ENCODE data around the gene UTP18. TPM values are rescaled to one million over a fixed set of nuclear protein-coding genes. Genes with fewer than 3 reads are reported as not detected.
"Not testable (repeated sequence)": the region's sequence is repeated elsewhere in the genome, so short reads cannot be mapped to it uniquely, and the experiment has no call there.

UTP18 gene
- total RNA-seq, 1 donor from 2014 or later, result 89.7 TPM

GRCh38 chr17:51263006-51263405 is 2.7 kb downstream of the UTP18 start:
- H3K27me3 Mint-ChIP-seq (ENCODE audit: insufficient read depth), result no peaks in the 10 kb centered on the region
- intact Hi-C loops (cut with micrococcal nuclease), result loop anchor here (5.0 kb wide), 2 partner anchors 261 to 1586 kb away; partner anchors contain the start of gene SPOP
- no peak for DNase-seq (ENCODE audit: low spot score)
- peaks cover 34% of the 10 kb centered on the region for H3K36me3 Mint-ChIP-seq (ENCODE audit: low read depth)
- peak overlapping the region; percentile 85 for H3K27ac Mint-ChIP-seq
- H3K4me3 Mint-ChIP-seq, result peak overlapping the region; percentile 82
- peaks cover 52% of the 10 kb centered on the region for H3K4me1 Mint-ChIP-seq (ENCODE audit: low read depth)
- no peaks in the 10 kb centered on the region for H3K9me3 Mint-ChIP-seq

- H3K27me3 Mint-ChIP-seq (ENCODE audit: insufficient read depth); H3K9me3 Mint-ChIP-seq; H3K4me3 Mint-ChIP-seq; DNase-seq (ENCODE audit: low spot score): not testable (repeated sequence)
- intact Hi-C loops (cut with micrococcal nuclease), result loop anchor here (5.0 kb wide), 2 partner anchors 262 to 1587 kb away; partner anchors contain the start of gene SPOP
- Mint-ChIP-seq H3K36me3 (ENCODE audit: low read depth) (peaks cover 44% of the 10 kb centered on the region), H3K27ac (peak overlapping the region; percentile 52), H3K4me1 (ENCODE audit: low read depth) (peaks cover 41% of the 10 kb centered on the region)
Measured at GRCh38 chr17:51264466-51264865, 4.1 kb downstream of the UTP18 start.

GRCh38 chr17:51269991-51270390 is 9.6 kb downstream of the UTP18 start:
- Mint-ChIP-seq H3K27me3 (ENCODE audit: insufficient read depth) (no peaks in the 10 kb centered on the region), H3K9me3 (no peaks in the 10 kb centered on the region), H3K27ac (peak overlapping the region; percentile 6), H3K4me1 (ENCODE audit: low read depth) (peaks cover 28% of the 10 kb centered on the region), H3K4me3 (no peak overlapping the region), H3K36me3 (ENCODE audit: low read depth) (peaks cover 45% of the 10 kb centered on the region)
- intact Hi-C loops (cut with micrococcal nuclease), result no loop called here
- no peak for DNase-seq (ENCODE audit: low spot score)

GRCh38 chr17:51270636-51271035 is 10.3 kb downstream of the UTP18 start:
- Mint-ChIP-seq H3K36me3 (ENCODE audit: low read depth) (peaks cover 45% of the 10 kb centered on the region), H3K9me3 (no peaks in the 10 kb centered on the region)

GRCh38 chr17:51272812-51273211 is 12.5 kb downstream of the UTP18 start:
- no peak overlapping the region for H3K4me3 Mint-ChIP-seq
- intact Hi-C loops (cut with micrococcal nuclease), result no loop called here
- H3K36me3 Mint-ChIP-seq (ENCODE audit: low read depth), result peaks cover 48% of the 10 kb centered on the region
- no peaks in the 10 kb centered on the region for H3K9me3 Mint-ChIP-seq
- H3K27me3 Mint-ChIP-seq (ENCODE audit: insufficient read depth), result no peaks in the 10 kb centered on the region
- no peak for DNase-seq (ENCODE audit: low spot score)
- H3K4me1 Mint-ChIP-seq (ENCODE audit: low read depth), result peaks cover 13% of the 10 kb centered on the region
- H3K27ac Mint-ChIP-seq, result no peak overlapping the region

More at GRCh38 chr17:51270636-51271035, 10.3 kb downstream of the UTP18 start:
- Mint-ChIP-seq H3K27ac (no peak overlapping the region), H3K4me3 (no peak overlapping the region), H3K4me1 (ENCODE audit: low read depth) (peaks cover 27% of the 10 kb centered on the region), H3K27me3 (ENCODE audit: insufficient read depth) (no peaks in the 10 kb centered on the region)
- intact Hi-C loops (cut with micrococcal nuclease), result no loop called here
- DNase-seq (ENCODE audit: low spot score), result no peak

- H3K36me3 Mint-ChIP-seq (ENCODE audit: low read depth), result peaks cover 54% of the 10 kb centered on the region
- intact Hi-C loops (cut with micrococcal nuclease), result no loop called here
Measured at GRCh38 chr17:51275381-51275780, 15.0 kb downstream of the UTP18 start.

GRCh38 chr17:51279183-51279582 is 18.8 kb downstream of the UTP18 start:
- Mint-ChIP-seq H3K27me3 (ENCODE audit: insufficient read depth) (no peaks in the 10 kb centered on the region), H3K4me3 (no peak overlapping the region), H3K36me3 (ENCODE audit: low read depth) (peaks cover 56% of the 10 kb centered on the region), H3K27ac (peak overlapping the region; percentile 66), H3K4me1 (ENCODE audit: low read depth) (peaks cover 4% of the 10 kb centered on the region), H3K9me3 (no peaks in the 10 kb centered on the region)
- DNase-seq (ENCODE audit: low spot score), result no peak
- intact Hi-C loops (cut with micrococcal nuclease), result no loop called here

More at GRCh38 chr17:51275381-51275780, 15.0 kb downstream of the UTP18 start:
- Mint-ChIP-seq H3K27me3 (ENCODE audit: insufficient read depth) (no peaks in the 10 kb centered on the region), H3K4me1 (ENCODE audit: low read depth) (peaks cover 13% of the 10 kb centered on the region), H3K27ac (no peak overlapping the region), H3K4me3 (no peak overlapping the region), H3K9me3 (no peaks in the 10 kb centered on the region)
- DNase-seq (ENCODE audit: low spot score), result no peak

GRCh38 chr17:51287412-51287811 is 27.1 kb downstream of the UTP18 start:
- Mint-ChIP-seq H3K36me3 (ENCODE audit: low read depth) (peaks cover 46% of the 10 kb centered on the region), H3K27me3 (ENCODE audit: insufficient read depth) (no peaks in the 10 kb centered on the region), H3K27ac (no peak overlapping the region), H3K4me3 (no peak overlapping the region), H3K4me1 (ENCODE audit: low read depth) (no peaks in the 10 kb centered on the region), H3K9me3 (no peaks in the 10 kb centered on the region)
- no peak for DNase-seq (ENCODE audit: low spot score)
- intact Hi-C loops (cut with micrococcal nuclease), result no loop called here

- no peaks in the 10 kb centered on the region for H3K9me3 Mint-ChIP-seq
Measured at GRCh38 chr17:51289696-51290111, 29.4 kb downstream of the UTP18 start.

GRCh38 chr17:51294338-51294737 is 34.0 kb downstream of the UTP18 start:
- H3K36me3 Mint-ChIP-seq (ENCODE audit: low read depth), result peaks cover 32% of the 10 kb centered on the region
- H3K9me3 Mint-ChIP-seq; H3K27me3 Mint-ChIP-seq (ENCODE audit: insufficient read depth); DNase-seq (ENCODE audit: low spot score); H3K4me1 Mint-ChIP-seq (ENCODE audit: low read depth); intact Hi-C loops (cut with micrococcal nuclease); H3K4me3 Mint-ChIP-seq; H3K27ac Mint-ChIP-seq: not testable (repeated sequence)

More at GRCh38 chr17:51289696-51290111, 29.4 kb downstream of the UTP18 start:
- H3K36me3 Mint-ChIP-seq (ENCODE audit: low read depth), result peaks cover 50% of the 10 kb centered on the region
- H3K4me1 Mint-ChIP-seq (ENCODE audit: low read depth), result no peaks in the 10 kb centered on the region
- no peak overlapping the region for H3K4me3 Mint-ChIP-seq
- H3K27ac Mint-ChIP-seq, result no peak overlapping the region
- H3K27me3 Mint-ChIP-seq (ENCODE audit: insufficient read depth), result no peaks in the 10 kb centered on the region
- DNase-seq (ENCODE audit: low spot score), result no peak
- intact Hi-C loops (cut with micrococcal nuclease), result no loop called here

GRCh38 chr17:51298508-51299371 is 38.4 kb downstream of the UTP18 start:
- no peak for DNase-seq (ENCODE audit: low spot score)
- peaks cover 8% of the 10 kb centered on the region for H3K4me1 Mint-ChIP-seq (ENCODE audit: low read depth)
- H3K9me3 Mint-ChIP-seq, result no peaks in the 10 kb centered on the region
- H3K4me3 Mint-ChIP-seq, result no peak overlapping the region
- no peak overlapping the region for H3K27ac Mint-ChIP-seq
- intact Hi-C loops (cut with micrococcal nuclease), result loop anchor here (2.0 kb wide), 1 partner anchor 238 kb away; no protein-coding TSS in a partner anchor
- peaks cover 13% of the 10 kb centered on the region for H3K36me3 Mint-ChIP-seq (ENCODE audit: low read depth)
- H3K27me3 Mint-ChIP-seq (ENCODE audit: insufficient read depth), result peaks cover 2% of the 10 kb centered on the region

- Mint-ChIP-seq H3K9me3 (no peaks in the 10 kb centered on the region), H3K4me3 (no peak overlapping the region), H3K27me3 (ENCODE audit: insufficient read depth) (peaks cover 2% of the 10 kb centered on the region), H3K4me1 (ENCODE audit: low read depth) (peaks cover 8% of the 10 kb centered on the region), H3K27ac (no peak overlapping the region), H3K36me3 (ENCODE audit: low read depth) (peaks cover 7% of the 10 kb centered on the region)
- intact Hi-C loops (cut with micrococcal nuclease), result loop anchor here (2.0 kb wide), 1 partner anchor 237 kb away; no protein-coding TSS in a partner anchor
- no peak for DNase-seq (ENCODE audit: low spot score)
Measured at GRCh38 chr17:51299859-51300258, 39.5 kb downstream of the UTP18 start.

- peaks cover 5% of the 10 kb centered on the region for H3K9me3 Mint-ChIP-seq
- intact Hi-C loops (cut with micrococcal nuclease), result no loop called here
- H3K4me1 Mint-ChIP-seq (ENCODE audit: low read depth), result no peaks in the 10 kb centered on the region
- no peak overlapping the region for H3K4me3 Mint-ChIP-seq
- H3K27me3 Mint-ChIP-seq (ENCODE audit: insufficient read depth), result peaks cover 18% of the 10 kb centered on the region
- no peak overlapping the region for H3K27ac Mint-ChIP-seq
- DNase-seq (ENCODE audit: low spot score), result no peak
- H3K36me3 Mint-ChIP-seq (ENCODE audit: low read depth), result no peaks in the 10 kb centered on the region
Measured at GRCh38 chr17:51305182-51305581, 44.8 kb downstream of the UTP18 start.

All from activated T-helper 1 cell treated with anti-CD3 and anti-CD28 coated beads, Interleukin-12 subunit alpha, Interleukin-12 subunit beta, Interleukin-2, Interleukin-4 antibody, amounts not matched to agents 30 ng/mL and 10 ng/mL and 1 ng/mL, durations not matched to agents 14 hours and 24 hours and 36 hours (primary cell).